OCI-LY7 (cell line): ENCODE measurements around the gene UVRAG. TPM values are rescaled to one million over a fixed set of nuclear protein-coding genes. Genes with fewer than 3 reads are reported as not detected.
A peak's percentile ranks its signal among the peaks of the same experiment; 100 is the strongest.

Experiments
- BruUV-seq: library from RNA; stranded (reverse); fragments of 400-500 nt; replicated peaks from 2 replicates; lab custom pipeline; 2021; lab: Mats Ljungman, UMichigan
- CTCF ChIA-PET: fragments of 300-600 bp; sonication (Branson Sonifier 250); formaldehyde crosslinking; loops from one replicate; lab custom pipeline; 2022; ENCODE audit warnings: antibody characterized with exemption; ENCODE audit not compliant: unreplicated experiment; lab: Charles Lee
- POLR2A ChIA-PET: fragments of 300-600 bp; sonication (Branson Sonifier 250); formaldehyde crosslinking; loops from one replicate; lab custom pipeline; 2022; ENCODE audit warnings: antibody characterized with exemption; lab: Charles Lee
- DNase-seq: peaks from one replicate; pipeline ENCODE4 v3.0.0-alpha.2; 2015; ENCODE audit warnings: low spot score
- H2AFZ ChIP-seq: fragments of 200-600 bp; sonication (generic), shearing (Covaris generic); 2 replicates; pipeline ENCODE4 v1.6.1; 2014; ENCODE audit warnings: mild to moderate bottlenecking, antibody characterized with exemption, low read length, moderate library complexity
- H3K27ac ChIP-seq: fragments of 200-600 bp; sonication (generic); 2 replicates; pipeline ENCODE4 v1.5.1; 2014; ENCODE audit warnings: mixed run types, low read depth, mild to moderate bottlenecking, moderate library complexity, low read length, inconsistent platforms; ENCODE audit not compliant: poor library complexity, severe bottlenecking
- H3K36me3 ChIP-seq: fragments of 200-600 bp; sonication (generic); 2 replicates; pipeline ENCODE4 v1.6.1; 2014; ENCODE audit warnings: mild to moderate bottlenecking, antibody characterized with exemption, low read length, moderate library complexity, mixed read lengths; ENCODE audit not compliant: insufficient read depth
- H3K4me1 ChIP-seq: fragments of 200-600 bp; sonication (generic); 2 replicates; pipeline ENCODE4 v1.5.1; 2014; ENCODE audit warnings: mild to moderate bottlenecking, low read length; ENCODE audit not compliant: insufficient read depth, poor library complexity, severe bottlenecking
- H3K4me2 ChIP-seq: fragments of 200-600 bp; sonication (generic); 2 replicates; pipeline ENCODE4 v1.6.1; 2014; ENCODE audit warnings: mild to moderate bottlenecking, low read length
- H3K4me3 ChIP-seq: fragments of 200-600 bp; sonication (generic); 2 replicates; pipeline ENCODE4 v1.5.1; 2014; ENCODE audit warnings: mild to moderate bottlenecking, low read depth, low read length; ENCODE audit not compliant: poor library complexity, severe bottlenecking
- H3K79me2 ChIP-seq: fragments of 200-600 bp; sonication (generic); 2 replicates; pipeline ENCODE4 v1.6.1; 2016; ENCODE audit warnings: low read depth, mild to moderate bottlenecking, low read length, moderate library complexity, mixed read lengths; ENCODE audit not compliant: insufficient read depth
- H3K9me2 ChIP-seq: fragments of 200-600 bp; sonication (generic); 2 replicates; pipeline ENCODE4 v1.6.1; 2016; ENCODE audit warnings: mild to moderate bottlenecking, low read length, mixed read lengths; ENCODE audit not compliant: insufficient read depth
- H3K9me3 ChIP-seq: fragments of 200-600 bp; sonication (generic); 2 replicates; pipeline ENCODE4 v1.6.1; 2014; ENCODE audit warnings: mild to moderate bottlenecking, mixed run types, low read length, mixed read lengths
- H4K20me1 ChIP-seq: fragments of 200-600 bp; sonication (generic); 2 replicates; pipeline ENCODE4 v1.6.1; 2014; ENCODE audit warnings: mild to moderate bottlenecking, antibody characterized with exemption, low read length, moderate library complexity, mixed read lengths; ENCODE audit not compliant: insufficient read depth
- CTCF ChIP-seq: fragments of 200-600 bp; sonication (generic); conservative IDR thresholded peaks from 2 replicates; pipeline ENCODE4 v1.5.1; 2014; ENCODE audit warnings: mild to moderate bottlenecking, antibody characterized with exemption, low read length, moderate library complexity, mixed read lengths
- EZH2phosphoT487 ChIP-seq: fragments of 200-600 bp; sonication (generic); IDR thresholded peaks from 2 replicates; pipeline ENCODE4 v1.6.1; 2018; ENCODE audit warnings: low read depth, borderline replicate concordance, mild to moderate bottlenecking, mixed run types, antibody characterized with exemption, low read length, moderate library complexity, mixed read lengths
- intact Hi-C: fragments of 100-400 bp; cut with micrococcal nuclease; formaldehyde crosslinking; loops from one replicate; pipeline ENCODE4 v1.10.0; 2022; ENCODE audit not compliant: unreplicated experiment
- total RNA-seq, 2 experiments: library from RNA; depleted of rRNA in 1 of 2; stranded (reverse); fragments of >200 nt in 1 of 2; shearing (Covaris generic) in 1 of 2; gene quantifications; 2 replicates each; pipeline ENCODE4 v1.2.3, GENCODE V29; 2014 to 2022

The UVRAG gene
- total RNA-seq, 2 experiments from 2014 or later, result 43.7 to 73.3 TPM

DNA sequence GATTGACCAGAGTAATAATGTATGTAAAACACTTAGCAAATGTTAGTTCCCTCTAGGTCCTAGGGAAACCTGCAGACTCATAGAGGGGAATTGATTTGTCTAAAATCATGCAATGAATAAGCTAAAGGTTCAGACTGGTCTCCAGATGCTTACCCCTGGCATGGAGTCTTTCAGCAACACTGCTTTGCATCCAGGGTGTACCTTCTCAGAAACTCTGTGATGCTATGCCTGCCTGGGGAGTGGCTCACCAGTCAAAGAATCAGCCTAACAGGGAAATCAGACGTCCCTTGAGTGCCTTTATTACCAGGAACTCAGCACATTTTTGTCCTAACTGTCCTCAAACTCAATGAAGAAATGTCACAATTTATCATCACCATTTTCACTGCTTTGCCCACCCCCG lies 5.9 kb upstream of the UVRAG start:
- ChIA-PET POLR2A (interaction anchor here (0.8 kb wide), 1 partner anchor 64 kb away, joined by 3 read pairs; no protein-coding TSS in a partner anchor), CTCF (no interaction called here)
- Histone ChIP-seq H4K20me1 (no peaks in the 10 kb centered on the region), H3K79me2 (no peaks in the 10 kb centered on the region), H2AFZ (no peak overlapping the region), H3K36me3 (no peaks in the 10 kb centered on the region), H3K27ac (no peak overlapping the region), H3K4me1 (peaks cover 42% of the 10 kb centered on the region), H3K4me2 (no peak overlapping the region), H3K4me3 (no peak overlapping the region), H3K9me3 (no peaks in the 10 kb centered on the region), H3K9me2 (no peaks in the 10 kb centered on the region)
- intact Hi-C loops, result no loop called here
- no TSS peak for BruUV-seq
- TF ChIP-seq EZH2phosphoT487 (no peak), CTCF (no peak)
- no peak for DNase-seq

DNA sequence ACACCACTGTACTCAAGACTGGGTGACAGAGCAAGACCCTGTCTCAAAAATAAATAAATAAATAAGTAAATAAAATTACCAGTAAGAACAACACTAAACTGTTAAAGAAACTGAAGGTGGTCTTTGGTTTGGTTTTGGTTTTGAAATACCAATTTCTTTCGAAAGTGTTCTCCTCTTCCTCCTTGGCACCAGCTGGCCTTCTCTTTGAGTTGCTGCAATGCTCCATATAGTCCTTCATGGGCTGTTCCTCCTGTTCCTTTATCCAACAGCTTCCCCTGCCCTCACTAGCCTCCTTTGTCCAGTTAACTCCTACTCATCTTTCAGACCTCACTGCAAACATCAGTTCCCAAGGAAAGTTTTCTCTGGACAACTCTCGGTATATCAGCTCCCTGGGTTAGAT lies 5.0 kb upstream of the UVRAG start:
- no peak overlapping the region for H3K27ac ChIP-seq
- H3K36me3 ChIP-seq, result no peaks in the 10 kb centered on the region
- H3K4me3 ChIP-seq, result no peak overlapping the region
- H4K20me1 ChIP-seq, result no peaks in the 10 kb centered on the region
- H3K4me2 ChIP-seq, result no peak overlapping the region
- no peaks in the 10 kb centered on the region for H3K79me2 ChIP-seq
- peaks cover 45% of the 10 kb centered on the region for H3K4me1 ChIP-seq
- no TSS peak for BruUV-seq
- ChIA-PET POLR2A (interaction anchor here (0.7 to 3.2 kb wide), 4 partner anchors 8 to 57 kb away, joined by 3 to 12 read pairs (median 4); no protein-coding TSS in a partner anchor), CTCF (no interaction called here)
- TF ChIP-seq CTCF (no peak), EZH2phosphoT487 (no peak)
- H3K9me2 ChIP-seq, result no peaks in the 10 kb centered on the region
- no peaks in the 10 kb centered on the region for H3K9me3 ChIP-seq
- intact Hi-C loops, result no loop called here
- peak overlapping the region; percentile 9; the same call in 1 of the 2 replicates for H2AFZ ChIP-seq
- DNase-seq, result no peak

DNA sequence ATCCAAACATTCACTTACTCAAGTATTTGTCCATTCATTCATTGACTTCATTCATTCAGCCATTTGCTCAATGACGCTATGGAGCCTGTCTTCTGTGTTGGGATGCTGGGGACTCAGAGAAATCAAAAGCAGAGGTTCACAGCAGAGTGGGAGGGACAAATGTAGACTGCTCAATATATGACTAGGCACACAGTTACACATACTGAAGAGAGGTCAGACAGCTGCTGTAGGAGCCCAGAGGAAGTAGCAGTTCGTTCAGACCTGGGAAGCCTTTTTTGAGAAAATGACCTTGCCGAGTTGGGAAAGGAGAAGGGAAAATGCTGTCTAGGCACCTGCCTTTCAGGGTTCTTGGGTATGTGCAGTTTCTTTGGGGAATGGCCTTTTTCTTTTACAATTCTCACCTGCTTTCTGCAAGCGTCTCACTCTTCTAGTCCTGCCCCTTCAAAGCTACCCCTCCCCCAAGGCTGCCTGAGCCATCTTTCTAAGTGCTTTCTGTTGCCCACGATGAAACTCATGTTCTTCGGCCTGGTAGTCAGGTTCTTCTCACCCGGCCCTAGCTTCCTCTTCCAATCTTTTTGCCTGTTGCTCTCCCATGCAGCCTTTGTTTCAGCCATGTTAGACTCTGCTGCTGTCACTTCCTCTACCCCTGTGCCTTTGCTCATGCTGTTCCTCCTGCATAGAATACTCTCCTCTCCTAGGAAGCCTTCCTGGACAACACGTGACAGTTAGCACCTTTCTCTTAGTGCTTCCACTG lies 4.2 kb upstream of the UVRAG start:
- POLR2A ChIA-PET, result interaction anchor here (0.9 to 3.2 kb wide), 5 partner anchors 8 to 86 kb away, joined by 3 to 12 read pairs (median 3); no protein-coding TSS in a partner anchor
- Histone ChIP-seq H3K4me3 (no peak overlapping the region), H3K27ac (no peak overlapping the region), H3K79me2 (peaks cover 4% of the 10 kb centered on the region), H3K36me3 (no peaks in the 10 kb centered on the region), H3K9me2 (no peaks in the 10 kb centered on the region), H3K4me2 (peak overlapping the region; percentile 24; the same call in 1 of the 2 replicates), H3K9me3 (no peaks in the 10 kb centered on the region), H3K4me1 (peaks cover 45% of the 10 kb centered on the region), H2AFZ (peak overlapping the region; percentile 9; the same call in 1 of the 2 replicates), H4K20me1 (no peaks in the 10 kb centered on the region)
- no peak for TF ChIP-seq EZH2phosphoT487
- TF ChIP-seq CTCF, result no peak
- intact Hi-C loops, result no loop called here
- CTCF ChIA-PET, result interaction anchor here (2.6 kb wide), 1 partner anchor 9 kb away, joined by 6 read pairs; no protein-coding TSS in a partner anchor
- no peak for DNase-seq
- BruUV-seq, result no TSS peak
